NCI-H69 (cell line): Measurements from ENCODE around the gene CPED1.
"Not testable (repeated sequence)": the region's sequence is repeated elsewhere in the genome, so short reads cannot be mapped to it uniquely, and the experiment has no call there.

ENCODE experiments used
- DNase-seq: peaks from one replicate; lab custom pipeline; 2025; lab: John Stamatoyannopoulos, UW

CPED1 gene

GRCh38 chr7:121183883-121184282, 195.4 kb downstream of the CPED1 start:
- DNase-seq = not testable (repeated sequence)

GRCh38 chr7:121186746-121187145, 198.2 kb downstream of the CPED1 start:
- DNase-seq = peak; percentile 59

- DNase-seq = no peak
Observed at GRCh38 chr7:121187222-121187621, 198.7 kb downstream of the CPED1 start.

GRCh38 chr7:121187676-121188075, 199.2 kb downstream of the CPED1 start:
- DNase-seq = no peak

- no peak for DNase-seq
Observed at GRCh38 chr7:121192834-121193233, 204.3 kb downstream of the CPED1 start.

- no peak for DNase-seq
Observed at GRCh38 chr7:121195010-121195409, 206.5 kb downstream of the CPED1 start.

- no peak for DNase-seq
Observed at GRCh38 chr7:121195874-121196273, 207.4 kb downstream of the CPED1 start.

- peak; percentile 65 for DNase-seq
Observed at GRCh38 chr7:121196286-121196685, 207.8 kb downstream of the CPED1 start.

GRCh38 chr7:121197455-121197854, 208.9 kb downstream of the CPED1 start:
- no peak for DNase-seq

- no peak for DNase-seq
Observed at GRCh38 chr7:121198502-121198901, 210.0 kb downstream of the CPED1 start.

GRCh38 chr7:121202125-121202524, 213.6 kb downstream of the CPED1 start:
- peak; percentile 46 for DNase-seq

GRCh38 chr7:121202834-121203233, 214.3 kb downstream of the CPED1 start:
- peak; percentile 38 for DNase-seq

- DNase-seq = peak; percentile 98
Observed at GRCh38 chr7:121204537-121204936, 216.0 kb downstream of the CPED1 start.

- DNase-seq = peak; percentile 59
Observed at GRCh38 chr7:121205777-121206176, 217.3 kb downstream of the CPED1 start.

GRCh38 chr7:121211253-121211652, 222.7 kb downstream of the CPED1 start:
- peak; percentile 46 for DNase-seq

- DNase-seq = peak; percentile 79
Observed at GRCh38 chr7:121212036-121212435, 223.5 kb downstream of the CPED1 start.

- peak; percentile 68 for DNase-seq
Observed at GRCh38 chr7:121214657-121215056, 226.1 kb downstream of the CPED1 start.

- no peak for DNase-seq
Observed at GRCh38 chr7:121219026-121219425, 230.5 kb downstream of the CPED1 start.

- not testable (repeated sequence) for DNase-seq
Observed at GRCh38 chr7:121221108-121221507, 232.6 kb downstream of the CPED1 start.

GRCh38 chr7:121228779-121229178, 240.3 kb downstream of the CPED1 start:
- no peak for DNase-seq

GRCh38 chr7:121235201-121235600, 246.7 kb downstream of the CPED1 start:
- DNase-seq = no peak

- DNase-seq = no peak
Observed at GRCh38 chr7:121237601-121238000, 249.1 kb downstream of the CPED1 start.

- peak; percentile 98 for DNase-seq
Observed at GRCh38 chr7:121244120-121244870, 255.8 kb downstream of the CPED1 start.

- DNase-seq = not testable (repeated sequence)
Observed at GRCh38 chr7:121251367-121251766, 262.9 kb downstream of the CPED1 start.
